Keratinocyte (primary cell): Measurements from ENCODE around the gene UBQLN2. TPM values are rescaled to one million over a fixed set of nuclear protein-coding genes. Genes with fewer than 3 reads are reported as not detected.

Experiments used
- DNase-seq: peaks from one replicate; pipeline ENCODE4 v3.0.0-alpha.2; 2011; ENCODE audit warnings: low read depth, missing footprints, low spot score
- FAIRE-seq: peaks from 2 replicates; lab custom pipeline; 2011; peaks lifted over from hg19 to GRCh38; lab: Jason Lieb, UNC
- H2AFZ ChIP-seq: 2 replicates; pipeline ENCODE4 v1.6.0; 2012; ENCODE audit warnings: low read length, control low read depth, inconsistent platforms; ENCODE audit not compliant: control insufficient read depth
- H3K27ac ChIP-seq: 2 replicates; pipeline ENCODE4 v1.5.1; 2011; ENCODE audit warnings: low read length; ENCODE audit not compliant: control insufficient read depth, insufficient read depth
- H3K27me3 ChIP-seq: 3 replicates; pipeline ENCODE4 v1.6.0; 2011; ENCODE audit warnings: low read length; ENCODE audit not compliant: control insufficient read depth, insufficient read depth; ENCODE audit errors: extremely low read depth
- H3K36me3 ChIP-seq, 2 experiments: 2 replicates in 1 of 2; 3 replicates in 1 of 2; pipeline ENCODE4 v1.5.1; 2011; ENCODE audit warnings: low read length in 2 of 2, mild to moderate bottlenecking in 1 of 2; ENCODE audit not compliant: control insufficient read depth in 2 of 2, insufficient read depth in 2 of 2; ENCODE audit errors: extremely low read depth in 1 of 2
- H3K4me1 ChIP-seq: 3 replicates; pipeline ENCODE4 v1.5.1; 2011; ENCODE audit warnings: low read length; ENCODE audit not compliant: control insufficient read depth, insufficient read depth; ENCODE audit errors: extremely low read depth
- H3K4me2 ChIP-seq: 3 replicates; pipeline ENCODE4 v1.6.0; 2011; ENCODE audit warnings: low read depth, low read length; ENCODE audit not compliant: control insufficient read depth, insufficient read depth; ENCODE audit errors: extremely low read depth
- H3K4me3 ChIP-seq, 3 experiments: fragments of 200-600 bp in 1 of 3; sonication (generic) in 1 of 3; 2 replicates in 2 of 3; 3 replicates in 1 of 3; pipeline ENCODE4 v1.5.1; 2011 to 2016; ENCODE audit warnings: low read length in 3 of 3, mild to moderate bottlenecking in 3 of 3, control low read depth in 2 of 3, inconsistent platforms in 1 of 3, low read depth in 1 of 3, mixed read lengths in 1 of 3, mixed run types in 1 of 3, moderate library complexity in 1 of 3; ENCODE audit not compliant: control insufficient read depth in 2 of 3, insufficient read depth in 2 of 3; ENCODE audit errors: extremely low read depth in 1 of 3
- H3K79me2 ChIP-seq: 2 replicates; pipeline ENCODE4 v1.6.0; 2012; ENCODE audit warnings: low read length; ENCODE audit not compliant: control insufficient read depth, insufficient read depth
- H3K9ac ChIP-seq: 3 replicates; pipeline ENCODE4 v1.6.0; 2011; ENCODE audit warnings: low read length; ENCODE audit not compliant: control insufficient read depth, insufficient read depth; ENCODE audit errors: extremely low read depth
- H3K9me1 ChIP-seq: 3 replicates; pipeline ENCODE4 v1.6.0; 2011; ENCODE audit warnings: low read length; ENCODE audit not compliant: control insufficient read depth, insufficient read depth; ENCODE audit errors: extremely low read depth
- H3K9me3 ChIP-seq: 2 replicates; pipeline ENCODE4 v1.5.1; 2012; ENCODE audit warnings: low read depth, low read length; ENCODE audit not compliant: control insufficient read depth
- H4K20me1 ChIP-seq: 3 replicates; pipeline ENCODE4 v1.6.0; 2011; ENCODE audit warnings: low read length; ENCODE audit not compliant: control insufficient read depth, insufficient read depth; ENCODE audit errors: extremely low read depth
- EZH2 ChIP-seq: IDR thresholded peaks from one replicate; pipeline ENCODE4 v1.6.1; 2012; ENCODE audit warnings: inconsistent platforms, mild to moderate bottlenecking, low read length, moderate library complexity
- dilution Hi-C: fragments of 300-500 bp; cut with MboI; formaldehyde crosslinking; loops from one replicate; pipeline ENCODE4 v1.7.0; 2020; ENCODE audit warnings: low sequenced_read_pairs; ENCODE audit not compliant: extremely low pct_ligation_motif_present
- polyA plus RNA-seq, 5 experiments: library from polyadenylated mRNA; depleted of rRNA in 3 of 5; stranded (reverse) in 3 of 5; stranded (forward) in 1 of 5; unstranded in 1 of 5; fragments of >200 nt; gene quantifications; 1 replicate in 1 of 5; 2 replicates in 3 of 5; 3 replicates in 1 of 5; pipeline versions ENCODE4 v1.2.1 to v1.2.3, GENCODE V29; 2011 to 2012; ENCODE audit warnings: missing spikeins in 2 of 5, low read depth in 1 of 5, low replicate concordance in 1 of 5
- TF ChIP-seq, protein P1 (sequence below), 3 experiments: IDR thresholded peaks in 1 of 3; conservative IDR thresholded peaks in 1 of 3; optimal IDR thresholded peaks in 1 of 3; 2 replicates in 2 of 3; 3 replicates in 1 of 3; pipeline versions ENCODE3 to v1.5.1; 2011; ENCODE audit warnings: low read length in 3 of 3, mild to moderate bottlenecking in 3 of 3, moderate library complexity in 2 of 3, control low read depth in 1 of 3, inconsistent platforms in 1 of 3; ENCODE audit not compliant: insufficient read depth in 2 of 3; ENCODE audit errors: extremely low read depth in 1 of 3

The UBQLN2 gene
- polyA plus RNA-seq, 1 donor (not counting 4 experiments of a cell fraction or from before 2014, with no cell fraction given) = 20.1 TPM

DNA sequence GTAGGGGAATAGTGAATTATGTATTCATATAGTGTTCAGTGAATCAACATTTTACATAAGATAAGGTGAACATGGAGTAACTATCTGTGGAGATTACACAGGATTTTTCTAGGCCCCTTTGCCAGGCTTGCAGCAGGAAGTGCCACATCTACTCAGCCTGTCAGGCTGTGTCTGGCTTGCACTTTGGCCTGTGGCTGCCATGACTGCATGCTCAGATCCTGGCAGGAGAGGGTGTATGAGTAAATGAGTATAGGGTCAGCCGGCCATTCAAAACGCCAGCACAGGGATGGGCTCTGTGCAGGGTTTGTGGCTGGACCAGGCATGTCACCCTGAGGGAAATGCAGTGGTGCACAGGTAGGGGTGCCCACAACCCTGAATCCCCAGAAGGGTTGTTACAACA lies 51.9 kb downstream of the UBQLN2 start:
- H3K9ac ChIP-seq = no peak overlapping the region
- no peaks in the 10 kb centered on the region for H3K9me1 ChIP-seq
- no peaks in the 10 kb centered on the region for H4K20me1 ChIP-seq
- no peak overlapping the region for H3K4me2 ChIP-seq
- dilution Hi-C loops = no loop called here
- H3K36me3 ChIP-seq = no peaks in the 10 kb centered on the region
- no peaks in the 10 kb centered on the region for H3K27me3 ChIP-seq
- H2AFZ ChIP-seq = no peak overlapping the region
- no peaks in the 10 kb centered on the region for H3K79me2 ChIP-seq
- no peak overlapping the region for H3K27ac ChIP-seq
- TF ChIP-seq, protein P1, sequence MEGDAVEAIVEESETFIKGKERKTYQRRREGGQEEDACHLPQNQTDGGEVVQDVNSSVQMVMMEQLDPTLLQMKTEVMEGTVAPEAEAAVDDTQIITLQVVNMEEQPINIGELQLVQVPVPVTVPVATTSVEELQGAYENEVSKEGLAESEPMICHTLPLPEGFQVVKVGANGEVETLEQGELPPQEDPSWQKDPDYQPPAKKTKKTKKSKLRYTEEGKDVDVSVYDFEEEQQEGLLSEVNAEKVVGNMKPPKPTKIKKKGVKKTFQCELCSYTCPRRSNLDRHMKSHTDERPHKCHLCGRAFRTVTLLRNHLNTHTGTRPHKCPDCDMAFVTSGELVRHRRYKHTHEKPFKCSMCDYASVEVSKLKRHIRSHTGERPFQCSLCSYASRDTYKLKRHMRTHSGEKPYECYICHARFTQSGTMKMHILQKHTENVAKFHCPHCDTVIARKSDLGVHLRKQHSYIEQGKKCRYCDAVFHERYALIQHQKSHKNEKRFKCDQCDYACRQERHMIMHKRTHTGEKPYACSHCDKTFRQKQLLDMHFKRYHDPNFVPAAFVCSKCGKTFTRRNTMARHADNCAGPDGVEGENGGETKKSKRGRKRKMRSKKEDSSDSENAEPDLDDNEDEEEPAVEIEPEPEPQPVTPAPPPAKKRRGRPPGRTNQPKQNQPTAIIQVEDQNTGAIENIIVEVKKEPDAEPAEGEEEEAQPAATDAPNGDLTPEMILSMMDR (optimal IDR thresholded peaks at IDR 0.05 in 1 of 3, IDR thresholded peaks at IDR 0.05 in 1 of 3, conservative IDR thresholded peaks at IDR 0.05 in 1 of 3; ENCODE audit: extremely low read depth in 1 of 3, insufficient read depth in 2 of 3, low read length in 3 of 3) = no peak
- no peak for TF ChIP-seq EZH2
- no peak overlapping the region for H3K4me3 ChIP-seq
- FAIRE-seq = no peak
- no peaks in the 10 kb centered on the region for H3K9me3 ChIP-seq
- no peak for DNase-seq
- H3K4me1 ChIP-seq = no peaks in the 10 kb centered on the region

Other genes starting within 250 kb of the UBQLN2 start
- 34.1 to 53.7 TPM (median 41.1 TPM) in 3 replicates for gene NBDY, start 165.6 kb downstream of the UBQLN2 start, polyA plus RNA-seq